H1 (cell line): ENCODE measurements around the gene IGF2R.

ENCODE experiments used
- BRCA1 ChIP-seq: IDR thresholded peaks from 2 replicates; pipeline ENCODE4 v1.6.1; 2012; ENCODE audit warnings: low read depth, low read length, improper control_type of control experiment
- CEBPB ChIP-seq: IDR thresholded peaks from 2 replicates; pipeline ENCODE4 v1.6.1; 2012; ENCODE audit warnings: low read depth, low read length
- CREB1 ChIP-seq: IDR thresholded peaks from 2 replicates; pipeline ENCODE4 v1.6.1; 2012; ENCODE audit warnings: inconsistent platforms
- CTCF ChIP-seq, 3 experiments: IDR thresholded peaks; 1 replicate in 2 of 3; 2 replicates in 1 of 3; pipeline versions ENCODE4 v1.5.1 to v1.6.1; 2011; ENCODE audit warnings: low read length in 3 of 3, mild to moderate bottlenecking in 3 of 3, inconsistent platforms in 2 of 3, low read depth in 1 of 3, moderate library complexity in 1 of 3; ENCODE audit not compliant: insufficient read depth in 1 of 3; ENCODE audit errors: control extremely low read depth in 1 of 3
- EP300 ChIP-seq, 2 experiments: IDR thresholded peaks; 1 replicate in 1 of 2; 2 replicates in 1 of 2; pipeline ENCODE4 v1.6.1; 2011 to 2012; ENCODE audit warnings: low read depth in 2 of 2, low read length in 2 of 2, mild to moderate bottlenecking in 2 of 2, borderline replicate concordance in 1 of 2, inconsistent platforms in 1 of 2, moderate library complexity in 1 of 2
- EZH2 ChIP-seq: fragments of 200-600 bp; sonication (generic); IDR thresholded peaks from 2 replicates; pipeline ENCODE4 v1.7.1; 2012; ENCODE audit warnings: low read depth, mild to moderate bottlenecking, moderate library complexity, low read length, inconsistent platforms; ENCODE audit not compliant: severe bottlenecking
- FOSL1 ChIP-seq: IDR thresholded peaks from 2 replicates; pipeline ENCODE4 v1.6.1; 2011; ENCODE audit warnings: mild to moderate bottlenecking, low read depth, low read length, moderate library complexity; ENCODE audit not compliant: insufficient read depth
- MAX ChIP-seq: IDR thresholded peaks from 2 replicates; pipeline ENCODE4 v1.6.1; 2012; ENCODE audit warnings: inconsistent platforms
- POLR2A ChIP-seq, 2 experiments: IDR thresholded peaks; 1 replicate in 1 of 2; 2 replicates in 1 of 2; pipeline ENCODE4 v1.6.1; 2011; ENCODE audit warnings: low read depth in 2 of 2, low read length in 2 of 2, mild to moderate bottlenecking in 2 of 2; ENCODE audit errors: control extremely low read depth in 1 of 2
- TAF1 ChIP-seq: IDR thresholded peaks from 2 replicates; pipeline ENCODE4 v1.6.1; 2011; ENCODE audit warnings: mild to moderate bottlenecking, low read depth, low read length
- TF ChIP-seq, protein P1 (sequence below): IDR thresholded peaks from 2 replicates; pipeline ENCODE4 v1.6.1; 2011; ENCODE audit warnings: low read depth, mild to moderate bottlenecking, low read length; ENCODE audit not compliant: insufficient read depth
- TF ChIP-seq, protein P2 (sequence below): IDR thresholded peaks from 2 replicates; pipeline ENCODE4 v1.6.1; 2011; ENCODE audit warnings: low read length, improper control_type of control experiment
- TF ChIP-seq, protein P3 (sequence below): IDR thresholded peaks from 2 replicates; pipeline ENCODE4 v1.6.1; 2012; ENCODE audit warnings: low read length, inconsistent platforms

GRCh38 chr6:160022101-160022500 lies 53.2 kb downstream of the IGF2R start:
- TF ChIP-seq, protein P1, sequence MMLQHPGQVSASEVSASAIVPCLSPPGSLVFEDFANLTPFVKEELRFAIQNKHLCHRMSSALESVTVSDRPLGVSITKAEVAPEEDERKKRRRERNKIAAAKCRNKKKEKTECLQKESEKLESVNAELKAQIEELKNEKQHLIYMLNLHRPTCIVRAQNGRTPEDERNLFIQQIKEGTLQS: no peak
- TF ChIP-seq TAF1 (no peak), CTCF (IDR thresholded peaks at IDR 0.05; ENCODE audit: control extremely low read depth in 1 of 3, insufficient read depth in 1 of 3, low read depth in 1 of 3, low read length in 3 of 3) (no peak), CREB1 (no peak), BRCA1 (no peak), EP300 (IDR thresholded peaks at IDR 0.05; ENCODE audit: borderline replicate concordance in 1 of 2, low read depth in 2 of 2, low read length in 2 of 2) (no peak), EZH2 (no peak), FOSL1 (no peak), MAX (no peak), CEBPB (no peak), POLR2A (IDR thresholded peaks at IDR 0.05; ENCODE audit: control extremely low read depth in 1 of 2, low read depth in 2 of 2, low read length in 2 of 2) (no peak)
- TF ChIP-seq, protein P2, sequence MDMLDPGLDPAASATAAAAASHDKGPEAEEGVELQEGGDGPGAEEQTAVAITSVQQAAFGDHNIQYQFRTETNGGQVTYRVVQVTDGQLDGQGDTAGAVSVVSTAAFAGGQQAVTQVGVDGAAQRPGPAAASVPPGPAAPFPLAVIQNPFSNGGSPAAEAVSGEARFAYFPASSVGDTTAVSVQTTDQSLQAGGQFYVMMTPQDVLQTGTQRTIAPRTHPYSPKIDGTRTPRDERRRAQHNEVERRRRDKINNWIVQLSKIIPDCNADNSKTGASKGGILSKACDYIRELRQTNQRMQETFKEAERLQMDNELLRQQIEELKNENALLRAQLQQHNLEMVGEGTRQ: no peak
- TF ChIP-seq, protein P3, sequence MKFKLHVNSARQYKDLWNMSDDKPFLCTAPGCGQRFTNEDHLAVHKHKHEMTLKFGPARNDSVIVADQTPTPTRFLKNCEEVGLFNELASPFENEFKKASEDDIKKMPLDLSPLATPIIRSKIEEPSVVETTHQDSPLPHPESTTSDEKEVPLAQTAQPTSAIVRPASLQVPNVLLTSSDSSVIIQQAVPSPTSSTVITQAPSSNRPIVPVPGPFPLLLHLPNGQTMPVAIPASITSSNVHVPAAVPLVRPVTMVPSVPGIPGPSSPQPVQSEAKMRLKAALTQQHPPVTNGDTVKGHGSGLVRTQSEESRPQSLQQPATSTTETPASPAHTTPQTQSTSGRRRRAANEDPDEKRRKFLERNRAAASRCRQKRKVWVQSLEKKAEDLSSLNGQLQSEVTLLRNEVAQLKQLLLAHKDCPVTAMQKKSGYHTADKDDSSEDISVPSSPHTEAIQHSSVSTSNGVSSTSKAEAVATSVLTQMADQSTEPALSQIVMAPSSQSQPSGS: no peak
